Measurements from ENCODE around the gene CARS1. TPM values are rescaled to one million over a fixed set of nuclear protein-coding genes. Genes with fewer than 3 reads are reported as not detected.

The CARS1 gene
- polyA plus RNA-seq, 1 of the 3 experiments (the other 2 are of a cell fraction): 52.1 TPM

GRCh38 chr11:3018596-3018995 lies 38.6 kb downstream of the CARS1 start:
- no peak overlapping the region for H3K9ac ChIP-seq
- ChIA-PET POLR2A (no interaction called here), CTCF (interaction anchor here (1.3 kb wide), 1 partner anchor 18 kb away, joined by 3 read pairs; no protein-coding TSS in a partner anchor)
- H3K9me3 ChIP-seq: no peaks in the 10 kb centered on the region
- 83% methylated on average over 4 of the region's 5 CpGs for WGBS (ENCODE audit: low lambda C conversion rate)
- H3K27ac ChIP-seq (ENCODE audit: low read depth in 2 of 2, low read length in 1 of 2): no peak overlapping the region
- peaks cover 45 to 63% of the 10 kb centered on the region in 2 experiments for H3K36me3 ChIP-seq (replicated peaks in 1 of 2; ENCODE audit: control insufficient read depth in 1 of 2, insufficient read depth in 2 of 2, low read length in 1 of 2)
- H3F3A ChIP-seq (replicated peaks; ENCODE audit: insufficient read depth): peaks cover 4% of the 10 kb centered on the region
- no peak for DNase-seq
- TF ChIP-seq USF2 (IDR thresholded peaks at IDR 0.05; ENCODE audit: borderline replicate concordance, low read depth, low read length): no peak
- no peak for TF ChIP-seq RAD21 (IDR thresholded peaks at IDR 0.05; ENCODE audit: low read length)
- no peak for TF ChIP-seq POLR2AphosphoS5 (IDR thresholded peaks at IDR 0.05; ENCODE audit: low read depth, low read length)
- TF ChIP-seq REST (IDR thresholded peaks at IDR 0.05; ENCODE audit: low read depth, low read length): no peak
- no peak for TF ChIP-seq JUND (IDR thresholded peaks at IDR 0.05)
- no peak for TF ChIP-seq FOXJ3 (CRISPR knock-in tag; IDR thresholded peaks at IDR 0.05)
- TF ChIP-seq USF1 (IDR thresholded peaks at IDR 0.05; ENCODE audit: borderline replicate concordance, low read depth): no peak
- TF ChIP-seq CHD2 (IDR thresholded peaks at IDR 0.05; ENCODE audit: low read length, partially characterized antibody): no peak
- no peak for TF ChIP-seq RXRA (IDR thresholded peaks at IDR 0.05; ENCODE audit: borderline replicate concordance, low read depth)
- no peak for TF ChIP-seq RFX5 (IDR thresholded peaks at IDR 0.05; ENCODE audit: low read length)
- TF ChIP-seq YY1 (IDR thresholded peaks at IDR 0.05; ENCODE audit: low read depth): no peak
- no peak for TF ChIP-seq RCOR1 (IDR thresholded peaks at IDR 0.05; ENCODE audit: low read length)
- no peak for TF ChIP-seq TCF12 (IDR thresholded peaks at IDR 0.05)
- no peak for TF ChIP-seq IRF3 (IDR thresholded peaks at IDR 0.05; ENCODE audit: low read depth, low read length)
- no peak for TF ChIP-seq SIN3A (IDR thresholded peaks at IDR 0.05; ENCODE audit: borderline replicate concordance, low read depth, low read length)
- no peak for TF ChIP-seq MEF2A (IDR thresholded peaks at IDR 0.05; ENCODE audit: borderline replicate concordance, low read depth)
- TF ChIP-seq MXI1 (IDR thresholded peaks at IDR 0.05; ENCODE audit: low read depth, low read length): no peak
- H3K4me3 ChIP-seq (ENCODE audit: low read depth in 2 of 2, low read length in 1 of 2): no peak overlapping the region
- H2AFZ ChIP-seq (ENCODE audit: low read depth): no peak overlapping the region
- no peak overlapping the region for H3K4me2 ChIP-seq
- no peaks in the 10 kb centered on the region for H4K20me1 ChIP-seq (ENCODE audit: insufficient read depth)
- H3K9me2 ChIP-seq: no peaks in the 10 kb centered on the region
- peaks cover 9 to 10% of the 10 kb centered on the region in 2 experiments; a peak in 2 of 4 replicates for H3K4me1 ChIP-seq (ENCODE audit: control insufficient read depth in 1 of 2, insufficient read depth in 2 of 2, low read depth in 1 of 2, low read length in 1 of 2)
- no peaks in the 10 kb centered on the region for H3K27me3 ChIP-seq (ENCODE audit: insufficient read depth)
- H3K79me2 ChIP-seq (ENCODE audit: insufficient read depth): no peaks in the 10 kb centered on the region
